Medulla oblongata (tissue), 1 donor: ENCODE measurements around the gene ZNF407.

Experiments used
- DNase-seq: peaks from one replicate; pipeline ENCODE4 v3.0.0-alpha.2; 2015; ENCODE audit errors: extremely low spot score

ZNF407 gene

GRCh38 chr18:74826572-74826971 lies 228.9 kb downstream of the ZNF407 start:
- DNase-seq: no peak

GRCh38 chr18:74828200-74828599 lies 230.5 kb downstream of the ZNF407 start:
- DNase-seq: no peak

DNA sequence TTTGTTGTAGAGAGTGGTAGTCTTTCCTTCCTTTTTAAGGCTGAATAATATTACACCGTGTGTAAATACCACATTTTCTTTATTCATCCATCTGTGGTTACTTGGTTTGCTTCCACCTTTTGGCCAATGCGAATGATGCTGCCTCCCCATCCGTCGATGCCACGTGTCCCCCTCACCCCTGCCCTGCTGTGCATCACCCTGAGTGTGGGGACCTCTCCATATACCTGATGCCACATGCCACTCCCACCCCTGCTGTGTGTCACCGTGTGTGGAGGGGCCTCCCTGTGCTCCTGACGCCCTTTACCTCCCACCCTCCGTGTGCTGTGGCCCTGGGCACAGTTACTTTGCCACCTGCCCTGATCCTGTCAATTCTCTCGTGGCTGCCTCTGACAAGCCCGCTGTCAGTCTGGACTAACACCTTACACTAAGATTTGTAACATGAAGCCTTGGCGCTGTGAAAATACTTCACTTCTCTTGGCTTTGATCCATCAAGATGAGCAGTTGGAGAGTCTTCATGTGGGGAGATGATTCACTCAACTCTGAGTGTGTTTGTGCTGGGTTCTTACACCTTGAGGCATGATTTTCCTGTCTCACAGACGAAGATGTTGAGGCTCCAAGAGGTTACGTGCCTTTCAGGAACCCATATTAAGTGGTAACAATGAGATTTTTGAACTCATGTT lies 234.0 kb downstream of the ZNF407 start:
- DNase-seq: no peak

DNA sequence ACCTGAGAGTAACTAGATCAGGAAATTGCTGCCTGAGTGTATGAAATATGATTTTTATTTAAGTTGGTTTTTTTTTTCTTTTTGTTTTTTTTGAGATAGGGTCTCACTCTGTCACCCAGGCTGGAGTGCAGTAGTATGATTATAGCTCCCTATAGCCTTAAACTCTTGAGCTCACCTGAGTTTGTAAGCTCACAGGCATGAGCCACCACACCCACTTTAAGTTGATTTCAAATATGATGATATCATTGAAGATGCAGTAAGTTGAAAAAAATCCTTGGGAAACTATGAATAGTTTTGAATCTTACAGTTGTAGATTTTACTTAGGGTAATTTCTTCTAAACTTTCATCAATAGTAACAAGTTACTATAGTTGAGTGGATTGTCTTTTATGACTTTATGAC lies 234.7 kb downstream of the ZNF407 start:
- no peak for DNase-seq

- DNase-seq: no peak
These were observed 235.3 kb downstream of the ZNF407 start for GRCh38 chr18:74832999-74833398.

DNA sequence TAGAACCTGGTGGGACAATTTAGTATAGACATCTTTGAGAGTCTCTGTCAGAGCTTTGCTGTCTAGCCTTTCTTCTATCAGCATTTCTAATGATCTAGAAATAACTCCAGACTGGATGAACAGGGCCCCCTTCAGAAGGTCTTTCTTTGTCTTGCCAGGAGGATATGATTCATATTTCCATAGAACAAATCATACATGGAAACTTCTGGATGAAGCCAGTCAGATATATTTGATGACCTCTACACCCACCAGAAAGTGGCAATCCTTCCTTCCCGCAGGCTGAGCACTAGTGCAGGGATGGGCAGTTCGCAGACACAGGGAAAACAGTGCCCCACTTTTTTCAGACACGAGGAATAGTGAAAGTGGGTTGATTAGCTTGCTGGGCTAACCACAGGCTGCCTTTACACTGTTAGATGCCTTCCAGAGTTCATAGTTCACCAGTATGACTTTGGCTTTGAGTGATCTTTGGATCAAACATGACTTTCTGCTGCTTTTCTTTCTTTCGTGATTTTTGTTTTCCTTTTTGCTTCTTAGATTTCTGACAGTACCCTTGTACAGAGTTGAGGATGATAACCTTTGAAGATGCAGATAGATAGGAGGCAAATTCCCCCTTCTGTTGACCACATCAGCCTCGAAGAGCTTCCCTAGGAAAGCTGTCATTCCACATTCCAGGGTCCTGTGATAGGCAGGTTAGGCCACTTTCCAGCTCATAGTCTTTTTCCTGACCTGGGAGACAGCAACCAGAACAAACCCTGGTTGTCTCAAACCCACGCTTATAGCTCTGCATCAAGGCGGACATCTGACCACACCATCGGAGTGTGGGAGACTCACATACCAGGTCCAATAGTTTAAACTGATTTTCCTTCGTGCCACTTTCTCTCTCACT lies 237.0 kb downstream of the ZNF407 start:
- DNase-seq: no peak

- DNase-seq: peak; percentile 46
These were observed 238.8 kb downstream of the ZNF407 start for GRCh38 chr18:74836296-74837139.

DNA sequence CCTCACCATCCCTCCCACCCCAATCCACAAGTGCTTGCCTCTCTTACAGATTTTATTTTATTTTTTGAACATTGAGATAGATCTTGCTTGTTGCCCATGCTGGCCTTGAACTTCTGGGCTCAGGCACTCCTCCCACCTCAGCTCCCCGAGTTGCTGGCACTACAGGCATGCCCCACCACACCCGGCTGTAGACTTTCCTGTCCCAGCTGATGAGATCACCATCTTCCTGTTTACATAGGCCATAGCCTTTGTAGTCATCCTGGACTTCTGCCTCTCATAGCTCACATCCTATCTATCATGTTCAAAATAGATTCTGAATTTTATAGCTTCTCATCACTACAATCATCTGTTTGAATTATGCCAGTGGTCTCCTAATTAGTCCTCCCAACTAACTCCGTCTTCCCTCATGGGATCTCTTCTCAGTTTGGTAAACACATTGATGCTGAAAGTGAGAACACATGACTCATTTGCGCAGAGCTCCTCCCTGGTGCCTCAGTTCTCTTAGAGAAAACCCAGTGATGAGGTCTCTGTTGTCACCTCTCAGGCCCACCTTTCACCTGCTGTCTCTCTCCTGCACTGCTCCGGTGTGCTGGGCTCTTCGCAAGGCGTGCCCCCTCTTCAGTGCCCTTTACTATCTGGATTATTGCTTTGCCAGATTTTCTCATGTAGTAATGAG lies 243.0 kb downstream of the ZNF407 start:
- no peak for DNase-seq

DNA sequence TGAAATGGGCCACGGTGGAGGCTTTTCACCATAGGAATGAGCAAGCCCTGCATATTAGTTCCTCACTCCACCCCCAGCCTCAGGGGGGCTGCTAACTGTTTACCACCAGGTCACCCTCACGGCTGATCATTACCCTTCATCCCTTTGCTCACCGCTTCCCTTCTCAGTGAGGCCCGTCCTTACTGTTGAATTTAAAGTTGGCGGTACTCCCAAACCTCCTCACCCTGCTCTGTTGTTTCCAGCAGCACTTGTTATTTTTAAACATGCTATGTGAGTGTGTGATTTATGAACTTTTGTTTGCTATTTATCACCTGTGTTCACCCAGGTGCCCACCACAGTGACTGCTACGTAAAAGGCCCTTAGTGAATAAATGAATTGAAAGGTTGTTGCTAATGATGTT lies 243.6 kb downstream of the ZNF407 start:
- DNase-seq: no peak

GRCh38 chr18:74849301-74849700 lies 251.6 kb downstream of the ZNF407 start:
- no peak for DNase-seq

GRCh38 chr18:74856434-74856833 lies 258.8 kb downstream of the ZNF407 start:
- peak; percentile 20 for DNase-seq

GRCh38 chr18:74856928-74857327 lies 259.3 kb downstream of the ZNF407 start:
- no peak for DNase-seq

DNA sequence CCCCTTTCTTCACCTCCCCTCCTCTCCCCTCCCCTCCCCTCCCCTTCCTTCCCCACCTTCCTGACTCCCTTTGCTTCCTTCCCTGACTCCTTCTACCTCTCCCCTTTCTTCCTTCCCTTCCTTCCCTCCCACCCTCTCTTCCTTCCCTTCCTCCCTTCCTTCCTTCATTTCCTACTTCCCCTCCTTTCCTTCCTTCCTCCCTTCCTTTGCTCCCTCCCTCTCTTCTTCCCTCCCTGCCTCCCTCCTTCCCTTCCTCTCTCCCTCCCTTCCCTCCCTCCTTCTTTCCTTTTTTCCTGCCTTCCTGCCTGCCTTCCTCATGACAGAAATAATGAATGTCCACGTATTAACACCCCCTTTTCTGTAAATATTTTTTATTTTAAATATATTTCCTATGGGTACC lies 260.2 kb downstream of the ZNF407 start:
- DNase-seq: no peak

DNA sequence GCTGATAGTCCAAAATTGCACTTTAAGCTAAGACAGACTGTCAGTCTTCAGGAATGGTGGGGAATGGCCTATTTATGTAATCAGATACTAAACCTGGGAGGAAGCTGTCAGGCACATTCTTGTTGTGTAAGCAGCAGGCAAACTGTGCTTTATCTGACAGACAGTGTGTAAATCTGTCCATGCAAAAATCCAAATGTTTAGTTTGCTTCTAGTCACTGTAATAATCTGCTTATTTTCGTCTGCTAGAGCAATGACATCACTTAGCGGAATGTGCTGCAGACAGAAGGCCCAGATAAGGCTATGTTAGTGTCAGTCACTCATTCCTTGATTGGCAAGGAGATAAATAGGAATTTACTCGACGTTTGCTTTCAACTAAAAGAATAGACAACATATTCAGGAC lies 263.5 kb downstream of the ZNF407 start:
- DNase-seq: no peak

GRCh38 chr18:74862094-74862493 lies 264.4 kb downstream of the ZNF407 start:
- no peak for DNase-seq

DNA sequence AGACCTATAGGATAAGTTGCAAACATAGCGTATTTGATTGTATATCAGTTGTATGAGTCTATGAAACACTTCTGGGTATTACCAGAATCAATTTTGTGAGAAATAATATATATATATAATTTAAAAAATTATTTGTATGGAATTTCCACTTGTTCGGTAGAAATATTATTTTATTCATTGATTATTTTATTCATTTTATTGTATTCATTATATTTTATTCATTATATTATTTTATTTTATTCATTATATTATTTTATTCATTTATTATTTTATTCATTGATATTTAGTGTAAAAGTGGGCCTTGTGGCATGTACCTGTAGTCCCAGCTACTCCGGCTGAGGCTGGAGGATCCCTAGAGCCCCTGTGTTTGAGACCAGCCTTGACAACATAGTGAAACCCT lies 268.9 kb downstream of the ZNF407 start:
- DNase-seq: no peak

DNA sequence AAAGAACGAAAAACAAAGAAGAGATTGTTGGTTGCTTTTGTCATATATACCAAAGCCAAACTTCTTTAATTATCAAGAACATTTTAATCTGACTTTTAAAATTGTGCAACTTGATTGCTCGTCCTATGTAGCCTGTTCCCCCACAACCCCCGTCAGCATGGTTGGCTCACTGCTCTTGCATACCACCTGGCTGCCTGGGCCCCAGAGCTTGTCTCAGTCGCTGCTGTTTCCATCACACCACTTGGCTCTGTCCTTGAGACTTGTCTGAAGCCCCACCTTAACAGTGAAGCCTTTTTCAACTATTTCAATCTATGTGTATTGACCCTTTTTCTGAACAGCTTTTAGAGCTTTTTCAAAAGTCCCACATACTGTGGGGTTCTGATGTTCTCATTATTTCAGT lies 270.8 kb downstream of the ZNF407 start:
- no peak for DNase-seq

DNA sequence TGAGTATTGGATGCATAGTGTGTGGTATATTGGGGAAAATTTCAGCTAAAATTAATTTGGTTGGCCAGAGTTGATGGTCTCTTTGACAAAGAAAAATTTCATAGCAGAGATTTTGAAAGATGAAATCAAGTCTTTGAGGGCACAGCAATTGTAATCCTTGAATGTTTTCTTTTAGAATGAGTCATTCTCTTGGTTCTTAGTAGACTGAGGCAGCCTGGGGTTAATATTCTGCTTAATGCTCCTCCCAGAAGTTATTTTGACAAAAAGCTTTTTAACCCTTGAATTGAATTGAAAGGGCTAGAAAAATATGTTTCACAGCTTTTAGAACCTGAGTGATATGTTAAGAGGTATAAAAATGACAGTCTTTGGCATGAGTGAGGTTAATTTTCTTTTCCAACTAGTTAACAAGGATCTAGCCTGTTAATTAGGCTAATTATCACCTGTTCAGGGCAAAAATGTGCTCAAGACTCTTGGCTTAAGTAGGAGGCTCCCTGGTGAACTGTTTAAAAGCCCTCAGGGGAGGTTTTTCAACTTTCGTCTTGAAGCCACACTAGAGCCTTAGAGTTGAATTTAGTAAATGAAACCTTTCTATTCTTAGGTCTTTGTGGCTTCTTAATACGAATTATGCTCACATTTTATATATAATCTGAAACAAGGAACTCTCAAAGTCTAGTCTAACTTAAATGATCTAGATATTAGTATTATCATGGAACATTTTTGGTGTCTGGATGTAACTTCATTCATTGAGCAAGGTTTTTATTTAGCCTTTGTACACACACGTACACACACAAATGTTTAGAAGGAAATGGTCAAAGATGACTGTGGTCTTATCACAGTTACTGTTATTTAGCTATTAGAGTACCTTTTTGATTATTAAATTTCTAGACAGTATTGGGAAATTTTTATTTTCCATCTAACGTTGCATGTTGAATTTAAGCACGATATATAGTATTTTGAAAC lies 272.5 kb downstream of the ZNF407 start:
- DNase-seq: no peak

DNA sequence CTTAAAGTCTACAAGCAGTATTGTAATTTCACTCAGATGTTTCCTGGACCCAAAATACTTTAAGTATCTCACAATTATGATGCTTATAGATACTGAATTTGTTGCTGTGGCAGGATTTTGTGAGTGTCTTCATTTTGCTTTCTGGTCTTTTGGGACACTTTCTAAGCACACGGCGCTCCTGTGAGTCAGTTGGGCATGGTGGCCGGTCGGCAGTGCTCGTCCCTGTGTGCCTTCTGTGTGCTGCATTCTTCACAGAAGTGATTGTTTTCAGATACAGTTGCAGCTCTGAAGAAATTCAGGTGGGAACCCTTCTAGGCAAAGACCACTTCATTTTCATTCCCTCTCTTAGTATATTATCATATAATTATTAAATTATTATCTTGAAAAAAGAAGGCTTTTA lies 273.3 kb downstream of the ZNF407 start:
- DNase-seq: no peak

- DNase-seq: no peak
These were observed 276.0 kb downstream of the ZNF407 start for GRCh38 chr18:74873629-74874028.

DNA sequence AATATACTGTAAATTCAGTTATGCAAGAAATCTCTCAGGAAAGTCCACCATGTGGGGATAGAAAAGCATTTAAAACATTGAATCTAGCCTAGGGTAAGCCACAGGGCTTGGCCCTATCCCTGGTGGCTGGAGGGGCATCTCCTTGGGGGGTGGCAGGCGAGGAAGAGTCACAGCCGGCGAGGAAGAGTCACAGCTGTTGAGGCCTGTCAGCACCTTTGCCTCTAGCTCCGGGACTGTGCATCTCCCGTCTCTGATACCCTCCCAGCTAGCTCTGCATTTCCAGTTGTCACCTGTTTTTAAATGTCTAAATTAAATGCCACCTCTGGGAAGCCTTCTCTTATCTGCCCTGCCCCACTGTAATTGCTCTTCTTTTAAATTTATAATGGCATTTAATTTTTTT lies 276.7 kb downstream of the ZNF407 start:
- DNase-seq: no peak
